ENCODE data around the gene RTN4RL1.

The RTN4RL1 gene

DNA sequence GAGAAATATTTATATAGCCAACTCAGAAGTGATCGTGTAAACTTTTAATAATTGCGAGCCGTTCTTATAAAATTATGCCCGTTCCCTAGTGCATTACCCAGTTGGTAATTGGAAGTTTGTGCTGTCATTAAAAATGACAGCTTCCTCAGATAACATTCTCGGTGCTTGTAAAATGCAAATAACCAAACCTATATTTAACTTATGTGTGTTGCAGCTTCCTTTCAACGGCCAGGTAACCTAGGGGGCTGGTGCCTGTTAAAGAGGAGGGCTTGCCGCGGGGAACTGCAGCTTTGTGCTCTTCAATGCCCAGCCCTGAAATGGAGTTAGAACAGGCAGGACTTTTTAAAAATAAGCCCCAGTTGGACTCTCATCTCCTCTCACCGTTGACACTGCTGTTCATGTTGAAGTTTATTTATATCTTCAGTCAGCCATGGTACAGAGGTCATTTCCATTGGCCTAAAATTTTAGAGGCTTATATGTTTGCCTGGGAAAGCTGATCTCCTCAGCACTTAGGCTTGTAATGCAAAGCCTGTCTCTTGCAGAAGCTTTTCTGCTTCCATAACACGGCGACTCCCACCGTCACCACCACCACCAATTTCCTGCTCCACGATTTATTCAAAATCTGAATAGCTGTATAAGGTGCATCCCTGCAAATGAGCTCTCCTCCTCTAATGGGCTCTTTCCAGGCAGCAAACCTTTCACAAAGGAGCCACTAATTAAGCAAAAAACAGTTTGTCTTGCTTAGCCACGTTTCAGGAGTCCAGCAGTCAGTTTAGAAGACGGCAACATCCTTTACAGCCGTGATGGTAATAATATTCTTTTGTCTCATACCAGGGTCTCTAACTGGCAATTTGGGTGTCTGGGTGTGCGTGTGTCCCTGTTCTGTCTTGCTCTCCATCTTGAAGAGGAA, 120.6 kb downstream of the RTN4RL1 start (continued):
- peak; percentile 60 for TF ChIP-seq PRDM10 (tag by site-specific recombination; IDR thresholded peaks at IDR 0.05)

DNA sequence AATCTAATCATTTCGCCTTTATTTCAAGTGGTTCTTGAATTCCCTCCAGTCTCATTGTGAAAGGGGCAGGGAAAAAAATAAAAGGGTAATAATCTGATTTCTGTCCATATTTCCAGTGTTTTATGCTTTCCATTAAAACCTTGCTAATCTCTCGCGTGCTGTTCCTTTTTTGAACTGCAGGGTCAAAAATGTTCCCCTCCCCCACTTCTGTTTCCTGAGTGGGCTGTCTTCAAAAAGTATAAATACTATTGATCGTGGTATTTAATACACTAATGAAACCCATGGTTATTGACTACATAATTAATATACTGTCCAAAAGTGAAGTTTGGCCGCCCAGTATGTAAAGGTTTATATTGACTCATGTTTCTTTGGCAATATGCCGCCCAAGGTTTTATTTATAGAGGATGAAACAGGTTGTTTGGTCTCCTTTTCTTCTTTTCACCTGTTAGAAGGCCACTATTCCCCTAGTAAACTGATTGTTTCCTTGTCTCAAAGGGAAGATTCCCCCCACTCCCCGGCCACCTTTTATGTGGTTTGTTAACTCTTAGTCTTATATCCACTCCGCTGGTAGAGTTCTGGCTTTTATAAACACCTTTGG, 125.6 kb downstream of the RTN4RL1 start:
- ChIA-PET CTCF (no interaction called here), POLR2A (no interaction called here)
- peaks cover 5% of the 10 kb centered on the region for H3K4me1 ChIP-seq (ENCODE audit: control insufficient read depth, insufficient read depth, low read length)
- TF ChIP-seq ZNF600 (tag by site-specific recombination; IDR thresholded peaks at IDR 0.05) (no peak), ZNF37A (tag by site-specific recombination; IDR thresholded peaks at IDR 0.05) (no peak), ZNF239 (tag by site-specific recombination; IDR thresholded peaks at IDR 0.05) (no peak), MEIS1 (CRISPR knock-in tag; IDR thresholded peaks at IDR 0.05; ENCODE audit: borderline replicate concordance) (no peak)
- H3K4me3 ChIP-seq (ENCODE audit: low read depth, low read length): no peak overlapping the region
- no peaks in the 10 kb centered on the region for H3K9me3 ChIP-seq (ENCODE audit: control insufficient read depth, insufficient read depth, low read depth, low read length)
- H3K27ac ChIP-seq (ENCODE audit: extremely low read depth, low read depth, low read length): no peak overlapping the region
- peaks cover 19 to 45% of the 10 kb centered on the region in 2 experiments for H3K36me3 ChIP-seq (ENCODE audit: control insufficient read depth in 2 of 2, insufficient read depth in 1 of 2, low read length in 2 of 2)

- ChIA-PET POLR2A (no interaction called here), CTCF (no interaction called here)
- H3K36me3 ChIP-seq (ENCODE audit: control insufficient read depth in 2 of 2, insufficient read depth in 1 of 2, low read length in 2 of 2): peaks cover 24 to 51% of the 10 kb centered on the region in 2 experiments
- H3K27ac ChIP-seq (ENCODE audit: extremely low read depth, low read depth, low read length): no peak overlapping the region
- H3K9me3 ChIP-seq (ENCODE audit: control insufficient read depth, insufficient read depth, low read depth, low read length): no peaks in the 10 kb centered on the region
- H3K4me3 ChIP-seq (ENCODE audit: low read depth, low read length): no peak overlapping the region
- H3K4me1 ChIP-seq (ENCODE audit: control insufficient read depth, insufficient read depth, low read length): no peaks in the 10 kb centered on the region
- TF ChIP-seq ZNF707 (tag by site-specific recombination; IDR thresholded peaks at IDR 0.05) (no peak), ZNF623 (tag by site-specific recombination; IDR thresholded peaks at IDR 0.05) (no peak), ZNF10 (tag by site-specific recombination; IDR thresholded peaks at IDR 0.05) (no peak), ZNF585B (tag by site-specific recombination; IDR thresholded peaks at IDR 0.05) (no peak), ZNF449 (tag by site-specific recombination; IDR thresholded peaks at IDR 0.05) (no peak), ZNF510 (tag by site-specific recombination; IDR thresholded peaks at IDR 0.05; ENCODE audit: insufficient replicate concordance) (no peak), ZNF114 (tag by site-specific recombination; IDR thresholded peaks at IDR 0.05) (no peak)
These were observed 126.3 kb downstream of the RTN4RL1 start for GRCh38 chr17:1898872-1899271.

DNA sequence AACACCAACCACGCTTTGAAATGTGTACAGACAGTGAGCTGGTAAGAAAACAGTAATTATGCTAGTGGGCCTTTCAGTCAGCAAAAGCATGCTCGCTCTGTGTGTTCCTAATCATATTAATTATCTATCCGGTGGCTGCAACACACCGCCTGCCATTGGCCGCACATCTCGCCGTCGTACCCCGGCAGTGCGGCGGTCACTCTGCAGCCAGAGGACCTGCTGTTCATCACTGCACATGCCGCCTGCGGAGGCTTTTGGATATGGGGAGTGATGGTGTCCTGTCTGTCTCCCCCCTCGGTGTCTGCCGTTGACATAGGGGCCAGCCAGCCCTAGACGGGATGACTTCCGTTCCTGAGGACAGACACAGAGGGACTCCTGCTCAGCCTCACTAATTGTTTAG, 126.8 kb downstream of the RTN4RL1 start:
- Histone ChIP-seq H3K27ac (ENCODE audit: extremely low read depth, low read depth, low read length) (no peak overlapping the region), H3K4me1 (ENCODE audit: control insufficient read depth, insufficient read depth, low read length) (no peaks in the 10 kb centered on the region), H3K36me3 (ENCODE audit: control insufficient read depth in 2 of 2, insufficient read depth in 1 of 2, low read length in 2 of 2) (peaks cover 28 to 56% of the 10 kb centered on the region in 2 experiments), H3K4me3 (ENCODE audit: low read depth, low read length) (no peak overlapping the region), H3K9me3 (ENCODE audit: control insufficient read depth, insufficient read depth, low read depth, low read length) (no peaks in the 10 kb centered on the region)
- CTCF ChIA-PET: no interaction called here
- POLR2A ChIA-PET: no interaction called here
- no peak for TF ChIP-seq SCRT2 (tag by site-specific recombination; IDR thresholded peaks at IDR 0.05)
- TF ChIP-seq SCRT1 (tag by site-specific recombination; IDR thresholded peaks at IDR 0.05; ENCODE audit: borderline replicate concordance): no peak
- no peak for TF ChIP-seq ZNF221 (tag by site-specific recombination; IDR thresholded peaks at IDR 0.05; ENCODE audit: borderline replicate concordance)
- no peak for TF ChIP-seq YY1 (tag by site-specific recombination; IDR thresholded peaks at IDR 0.05)
- no peak for TF ChIP-seq ZNF324 (tag by site-specific recombination; IDR thresholded peaks at IDR 0.05)
- no peak for TF ChIP-seq ZNF2 (tag by site-specific recombination; IDR thresholded peaks at IDR 0.05)
- TF ChIP-seq, protein P1, sequence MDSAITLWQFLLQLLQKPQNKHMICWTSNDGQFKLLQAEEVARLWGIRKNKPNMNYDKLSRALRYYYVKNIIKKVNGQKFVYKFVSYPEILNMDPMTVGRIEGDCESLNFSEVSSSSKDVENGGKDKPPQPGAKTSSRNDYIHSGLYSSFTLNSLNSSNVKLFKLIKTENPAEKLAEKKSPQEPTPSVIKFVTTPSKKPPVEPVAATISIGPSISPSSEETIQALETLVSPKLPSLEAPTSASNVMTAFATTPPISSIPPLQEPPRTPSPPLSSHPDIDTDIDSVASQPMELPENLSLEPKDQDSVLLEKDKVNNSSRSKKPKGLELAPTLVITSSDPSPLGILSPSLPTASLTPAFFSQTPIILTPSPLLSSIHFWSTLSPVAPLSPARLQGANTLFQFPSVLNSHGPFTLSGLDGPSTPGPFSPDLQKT (IDR thresholded peaks at IDR 0.05; ENCODE audit: borderline replicate concordance, low read depth, low read length): no peak
- TF ChIP-seq, protein P2, sequence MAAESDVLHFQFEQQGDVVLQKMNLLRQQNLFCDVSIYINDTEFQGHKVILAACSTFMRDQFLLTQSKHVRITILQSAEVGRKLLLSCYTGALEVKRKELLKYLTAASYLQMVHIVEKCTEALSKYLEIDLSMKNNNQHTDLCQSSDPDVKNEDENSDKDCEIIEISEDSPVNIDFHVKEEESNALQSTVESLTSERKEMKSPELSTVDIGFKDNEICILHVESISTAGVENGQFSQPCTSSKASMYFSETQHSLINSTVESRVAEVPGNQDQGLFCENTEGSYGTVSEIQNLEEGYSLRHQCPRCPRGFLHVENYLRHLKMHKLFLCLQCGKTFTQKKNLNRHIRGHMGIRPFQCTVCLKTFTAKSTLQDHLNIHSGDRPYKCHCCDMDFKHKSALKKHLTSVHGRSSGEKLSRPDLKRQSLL (tag by site-specific recombination; IDR thresholded peaks at IDR 0.05): no peak
- no peak for TF ChIP-seq MZF1 (tag by site-specific recombination; IDR thresholded peaks at IDR 0.05; ENCODE audit: borderline replicate concordance)
- no peak for TF ChIP-seq KLF8 (tag by site-specific recombination; IDR thresholded peaks at IDR 0.05)

Data from HEK293 (cell line).